ENCODE data around the gene SLC35G3. TPM values are rescaled to one million over a fixed set of nuclear protein-coding genes. Genes with fewer than 3 reads are reported as not detected.
"Not testable (repeated sequence)": the region's sequence is repeated elsewhere in the genome, so short reads cannot be mapped to it uniquely, and the experiment has no call there.

Gene SLC35G3
- total RNA-seq, 2 donors from 2014 or later: not detected

DNA sequence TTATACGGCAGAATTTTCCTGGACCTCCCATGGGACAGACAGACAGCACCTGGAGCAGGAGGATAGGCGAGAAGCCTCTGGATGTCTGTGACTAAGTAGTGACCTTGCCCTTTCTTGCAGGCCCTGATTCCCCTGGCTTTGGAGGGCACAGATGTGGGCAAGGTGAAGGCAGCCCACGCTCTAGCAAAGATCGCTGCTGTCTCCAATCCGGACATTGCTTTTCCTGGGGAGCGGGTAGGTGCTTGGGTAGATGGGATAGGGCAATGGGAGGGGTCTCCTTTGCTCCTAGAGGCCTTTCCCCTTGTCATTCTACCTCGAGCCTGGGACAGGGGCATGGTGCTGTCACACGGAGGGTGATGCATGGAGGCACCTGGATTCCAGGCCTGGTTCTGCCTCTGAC is 17.3 kb downstream of the SLC35G3 start:
- DNase-seq (no peak), ATAC-seq (no peak)
- Histone ChIP-seq H3K9me3 (no peaks in the 10 kb centered on the region), H3K4me3 (no peak overlapping the region), H3K27me3 (no peaks in the 10 kb centered on the region), H3K27ac (no peak overlapping the region), H3K36me3 (replicated peaks in 1 of 2; ENCODE audit: insufficient read depth in 1 of 2, low read depth in 2 of 2) (no peaks in the 10 kb centered on the region), H3K4me1 (no peaks in the 10 kb centered on the region)
- 53 to 55% methylated on average over 4 to 8 of the region's 8 CpGs for WGBS, 2 donors
- no peak for TF ChIP-seq POLR2A (IDR thresholded peaks at IDR 0.05)
- TF ChIP-seq, protein P1, sequence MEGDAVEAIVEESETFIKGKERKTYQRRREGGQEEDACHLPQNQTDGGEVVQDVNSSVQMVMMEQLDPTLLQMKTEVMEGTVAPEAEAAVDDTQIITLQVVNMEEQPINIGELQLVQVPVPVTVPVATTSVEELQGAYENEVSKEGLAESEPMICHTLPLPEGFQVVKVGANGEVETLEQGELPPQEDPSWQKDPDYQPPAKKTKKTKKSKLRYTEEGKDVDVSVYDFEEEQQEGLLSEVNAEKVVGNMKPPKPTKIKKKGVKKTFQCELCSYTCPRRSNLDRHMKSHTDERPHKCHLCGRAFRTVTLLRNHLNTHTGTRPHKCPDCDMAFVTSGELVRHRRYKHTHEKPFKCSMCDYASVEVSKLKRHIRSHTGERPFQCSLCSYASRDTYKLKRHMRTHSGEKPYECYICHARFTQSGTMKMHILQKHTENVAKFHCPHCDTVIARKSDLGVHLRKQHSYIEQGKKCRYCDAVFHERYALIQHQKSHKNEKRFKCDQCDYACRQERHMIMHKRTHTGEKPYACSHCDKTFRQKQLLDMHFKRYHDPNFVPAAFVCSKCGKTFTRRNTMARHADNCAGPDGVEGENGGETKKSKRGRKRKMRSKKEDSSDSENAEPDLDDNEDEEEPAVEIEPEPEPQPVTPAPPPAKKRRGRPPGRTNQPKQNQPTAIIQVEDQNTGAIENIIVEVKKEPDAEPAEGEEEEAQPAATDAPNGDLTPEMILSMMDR (IDR thresholded peaks at IDR 0.05): no peak
- intact Hi-C loops (cut with DNase I): no loop called here

DNA sequence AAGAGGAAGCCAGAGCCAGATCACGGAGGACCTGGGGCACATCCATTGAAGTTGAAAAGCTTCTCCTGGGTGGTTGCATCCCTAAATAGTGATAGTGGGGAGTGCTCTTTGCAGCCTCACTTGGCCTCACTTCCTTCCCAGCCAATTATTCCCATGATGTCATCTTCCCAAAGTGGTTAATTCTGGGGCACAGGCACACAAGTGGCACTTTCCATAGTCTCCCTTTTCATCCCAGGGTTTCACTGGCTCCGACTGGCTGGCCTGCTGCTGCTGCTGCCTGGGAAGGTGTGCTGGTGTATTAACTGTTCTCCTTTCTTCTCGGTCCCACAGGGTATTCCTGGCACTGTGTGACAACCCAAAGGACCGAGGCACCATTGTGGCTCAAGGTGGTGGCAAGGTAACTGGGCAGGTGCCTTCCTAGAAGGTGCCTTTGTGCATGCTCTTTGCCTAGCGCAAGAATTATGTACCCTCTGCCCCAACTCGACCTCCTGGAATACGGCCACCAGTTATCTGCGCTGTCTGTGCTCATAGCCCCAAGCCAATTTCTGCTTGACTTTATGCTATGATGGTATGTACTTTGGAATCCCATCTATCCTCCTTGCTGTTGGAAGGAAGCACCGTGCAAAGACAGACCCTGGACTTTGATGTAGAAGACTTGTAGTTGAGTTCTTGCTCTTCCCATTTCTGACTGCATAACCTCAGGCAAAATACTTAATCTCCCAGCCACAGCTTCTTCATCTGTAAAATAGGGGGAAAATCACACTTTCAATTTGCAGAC is 18.4 kb downstream of the SLC35G3 start:
- H3K4me3 ChIP-seq: no peak overlapping the region
- H3K4me1 ChIP-seq: peaks cover 3% of the 10 kb centered on the region
- WGBS, 2 donors: 58 to 62% methylated on average over 8 to 9 of the region's 9 CpGs
- no peak for ATAC-seq
- H3K9me3 ChIP-seq: no peaks in the 10 kb centered on the region
- DNase-seq: no peak
- no peak overlapping the region for H3K27ac ChIP-seq
- H3K27me3 ChIP-seq: no peaks in the 10 kb centered on the region
- H3K36me3 ChIP-seq (replicated peaks in 1 of 2; ENCODE audit: insufficient read depth in 1 of 2, low read depth in 2 of 2): no peaks in the 10 kb centered on the region
- intact Hi-C loops (cut with DNase I): no loop called here
- TF ChIP-seq, protein P1 (IDR thresholded peaks at IDR 0.05): no peak
- TF ChIP-seq POLR2A (IDR thresholded peaks at IDR 0.05): no peak

DNA sequence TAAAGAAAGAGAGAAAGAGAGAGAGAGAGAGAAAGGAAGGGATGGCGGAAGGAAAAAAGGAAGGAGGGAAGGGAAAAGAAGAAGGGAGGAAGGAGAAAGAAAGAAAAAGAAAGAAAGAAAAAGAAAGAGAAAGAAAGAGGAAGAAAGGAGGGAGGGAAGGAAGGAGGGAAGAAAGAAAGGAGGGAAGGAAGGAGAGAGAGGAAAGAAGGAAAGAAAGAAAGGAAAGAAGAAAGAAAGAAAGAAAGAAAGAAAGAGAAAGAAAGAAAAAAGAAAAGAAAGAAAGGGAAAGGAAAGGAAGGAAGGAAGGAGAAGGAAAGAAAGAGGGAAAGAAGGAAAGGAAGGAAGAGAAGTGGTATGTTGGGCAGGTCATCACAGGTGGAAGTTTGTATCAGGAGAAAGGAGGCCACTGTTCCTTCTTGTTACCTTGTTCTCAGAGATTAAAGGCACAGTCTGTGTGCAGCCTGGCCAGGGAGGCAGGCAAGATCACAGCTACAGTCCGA is 19.3 kb downstream of the SLC35G3 start:
- H3K36me3 ChIP-seq (replicated peaks in 1 of 2; ENCODE audit: insufficient read depth in 1 of 2, low read depth in 2 of 2): no peaks in the 10 kb centered on the region
- H3K27ac ChIP-seq: no peak overlapping the region
- H3K4me3 ChIP-seq: no peak overlapping the region
- TF ChIP-seq POLR2A (IDR thresholded peaks at IDR 0.05): no peak
- TF ChIP-seq, protein P1 (IDR thresholded peaks at IDR 0.05): no peak
- no peaks in the 10 kb centered on the region for H3K9me3 ChIP-seq
- H3K27me3 ChIP-seq: no peaks in the 10 kb centered on the region
- intact Hi-C loops (cut with DNase I): no loop called here
- peaks cover 3% of the 10 kb centered on the region for H3K4me1 ChIP-seq
- DNase-seq (no peak), ATAC-seq (no peak)
- WGBS, 2 donors: 69 to 79% methylated on average over 2 of the region's 2 CpGs

DNA sequence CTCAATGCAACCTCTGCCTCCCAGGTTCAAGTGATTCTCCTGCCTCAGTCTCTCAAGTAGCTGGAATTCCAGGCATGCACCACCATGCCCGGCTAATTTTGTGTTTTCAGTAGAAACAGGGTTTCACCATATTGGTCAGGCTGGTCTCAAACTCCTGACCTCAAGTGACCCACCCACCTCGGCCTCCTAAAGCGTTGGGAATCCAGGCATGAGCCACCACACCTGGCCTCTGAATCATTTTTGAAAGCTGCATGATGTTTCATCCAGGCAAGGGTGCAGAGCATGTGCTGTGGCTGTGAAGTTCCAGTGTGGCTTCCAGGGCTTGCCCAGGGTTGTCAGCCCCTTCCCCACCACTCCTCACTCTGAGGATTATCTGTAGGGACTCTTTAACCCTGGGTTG is 21.9 kb downstream of the SLC35G3 start:
- DNase-seq; H3K36me3 ChIP-seq (replicated peaks in 1 of 2; ENCODE audit: insufficient read depth in 1 of 2, low read depth in 2 of 2); H3K4me3 ChIP-seq; H3K4me1 ChIP-seq; intact Hi-C loops (cut with DNase I); H3K9me3 ChIP-seq; H3K27me3 ChIP-seq; H3K27ac ChIP-seq; ATAC-seq: not testable (repeated sequence)
- WGBS, 2 donors: 82 to 92% methylated on average over 3 of the region's 3 CpGs

DNA sequence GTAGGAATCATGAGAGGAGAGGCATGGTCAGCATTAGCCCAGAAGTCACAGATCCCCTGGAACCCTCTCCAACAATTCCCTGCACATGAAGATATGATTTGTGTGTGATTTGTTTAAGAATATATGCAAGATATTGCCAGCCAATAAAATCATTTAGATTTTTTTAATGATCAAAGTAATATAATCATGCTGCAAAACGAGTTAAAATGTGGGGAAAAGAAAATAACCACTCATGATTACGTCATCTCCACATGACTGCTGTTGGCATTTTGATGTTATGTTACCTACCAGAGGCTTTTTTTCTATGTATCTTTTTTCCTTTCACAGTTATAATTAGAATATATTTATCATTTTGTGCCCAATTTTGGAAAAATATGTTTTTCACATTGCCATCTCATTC is 22.4 kb downstream of the SLC35G3 start:
- intact Hi-C loops (cut with DNase I): no loop called here
- TF ChIP-seq POLR2A (IDR thresholded peaks at IDR 0.05): no peak
- TF ChIP-seq, protein P1 (IDR thresholded peaks at IDR 0.05): no peak
- WGBS, 2 donors: 32 to 35% methylated on average over 2 of the region's 2 CpGs

More for the DNA sequence above, 22.4 kb downstream of the SLC35G3 start:
- no peaks in the 10 kb centered on the region for H3K36me3 ChIP-seq (replicated peaks in 1 of 2; ENCODE audit: insufficient read depth in 1 of 2, low read depth in 2 of 2)
- no peaks in the 10 kb centered on the region for H3K9me3 ChIP-seq
- no peak overlapping the region for H3K27ac ChIP-seq
- no peak overlapping the region for H3K4me3 ChIP-seq
- peaks cover 3% of the 10 kb centered on the region for H3K4me1 ChIP-seq
- no peaks in the 10 kb centered on the region for H3K27me3 ChIP-seq
- ATAC-seq (no peak), DNase-seq (no peak)

All from body of pancreas (tissue), 4 donors.